K562 (cell line): ENCODE data around the gene PDZK1. TPM values are rescaled to one million over a fixed set of nuclear protein-coding genes. Genes with fewer than 3 reads are reported as not detected.

Experiments used
- ATAC-seq: fragments of 200-7000 bp; cut with Tn5 transposase; 3 replicates; pipeline ENCODE4 v1.9.1; 2020; ENCODE audit warnings: moderate library complexity
- BruUV-seq: library from RNA; stranded (reverse); fragments of 400-500 nt; replicated peaks from 2 replicates; lab custom pipeline; 2021; lab: Mats Ljungman, UMichigan
- CTCF ChIA-PET: fragments of 300-600 bp; formaldehyde crosslinking; extraction: SDS; loops from one replicate; lab custom pipeline; 2021; ENCODE audit warnings: low intra/inter-chr PET ratio; lab: Yijun Ruan, JAX
- POLR2A ChIA-PET: fragments of 300-600, 350-650 bp; sonication (Branson Sonifier 250); formaldehyde crosslinking; extraction: SDS; loops from one replicate; lab custom pipeline; 2021; ENCODE audit warnings: antibody characterized with exemption, inconsistent platforms; lab: Yijun Ruan, JAX
- DNase-seq, 4 experiments: peaks; one replicate each; pipeline versions ENCODE4 v3.0.0 to v3.0.0-alpha.2; 2011 to 2018; ENCODE audit warnings: low spot score in 3 of 4, mixed read lengths in 3 of 4; ENCODE audit errors: extremely low read depth in 1 of 4
- FAIRE-seq: peaks from 2 replicates; lab custom pipeline; 2011; peaks lifted over from hg19 to GRCh38; lab: Jason Lieb, UNC
- H2AFZ ChIP-seq: 2 replicates; pipeline ENCODE4 v1.6.0; 2011; ENCODE audit warnings: low read depth, low read length, control low read depth, inconsistent platforms
- H3K27ac ChIP-seq: fragments of 200-600 bp; 3 replicates; pipeline ENCODE4 v1.8.0; 2011; ENCODE audit warnings: low read depth, mild to moderate bottlenecking, control low read depth, inconsistent platforms, low read length, moderate library complexity, mixed read lengths; ENCODE audit errors: extremely low read depth
- H3K27me3 ChIP-seq, 2 experiments: fragments of 300-600 bp in 1 of 2; 2 replicates in 1 of 2; 3 replicates in 1 of 2; pipeline versions ENCODE4 v1.6.0 to v1.8.0; 2011; ENCODE audit warnings: inconsistent platforms in 2 of 2, low read length in 2 of 2, mild to moderate bottlenecking in 1 of 2, mixed read lengths in 1 of 2, moderate library complexity in 1 of 2; ENCODE audit not compliant: control insufficient read depth in 2 of 2, insufficient read depth in 2 of 2
- H3K36me3 ChIP-seq: fragments of 300-600 bp; 3 replicates; pipeline ENCODE4 v1.8.0; 2011; ENCODE audit warnings: mild to moderate bottlenecking, low read length, inconsistent platforms; ENCODE audit not compliant: control insufficient read depth, insufficient read depth
- H3K4me1 ChIP-seq, 2 experiments: fragments of 200-600 bp in 1 of 2; replicated peaks in 1 of 2; 2 replicates in 1 of 2; 3 replicates in 1 of 2; pipeline versions ENCODE4 v1.5.1 to v1.8.0; 2011; ENCODE audit warnings: inconsistent platforms in 2 of 2, low read length in 2 of 2, mild to moderate bottlenecking in 1 of 2, mixed read lengths in 1 of 2, moderate library complexity in 1 of 2; ENCODE audit not compliant: control insufficient read depth in 2 of 2, insufficient read depth in 2 of 2
- H3K4me2 ChIP-seq: 2 replicates; pipeline ENCODE4 v1.6.1; 2011; ENCODE audit warnings: low read length, control low read depth, inconsistent platforms, mixed read lengths; ENCODE audit not compliant: insufficient read depth
- H3K4me3 ChIP-seq: fragments of 200-600 bp; sonication (generic), shearing (Covaris generic); 2 replicates; pipeline ENCODE4 v1.5.1; 2016; ENCODE audit warnings: control low read depth, inconsistent platforms
- H3K79me2 ChIP-seq: fragments of 200-600 bp; 3 replicates; pipeline ENCODE4 v1.8.0; 2011; ENCODE audit warnings: low read length, inconsistent platforms; ENCODE audit not compliant: control insufficient read depth, insufficient read depth
- H3K9ac ChIP-seq, 2 experiments: 2 replicates each; pipeline versions ENCODE4 v1.6.0 to v1.6.1; 2011; ENCODE audit warnings: low read depth in 2 of 2, low read length in 2 of 2, control low read depth in 1 of 2, inconsistent platforms in 1 of 2, mild to moderate bottlenecking in 1 of 2, mixed read lengths in 1 of 2; ENCODE audit not compliant: insufficient read depth in 1 of 2
- H3K9me1 ChIP-seq: one replicate; pipeline ENCODE4 v1.6.0; 2011; ENCODE audit warnings: inconsistent platforms, mild to moderate bottlenecking, low read length, moderate library complexity; ENCODE audit not compliant: control insufficient read depth, insufficient read depth
- H3K9me3 ChIP-seq: replicated peaks from 2 replicates; pipeline ENCODE4 v1.5.1; 2011; ENCODE audit warnings: low read depth, low read length, inconsistent platforms; ENCODE audit not compliant: control insufficient read depth, insufficient read depth
- H4K20me1 ChIP-seq: replicated peaks from 2 replicates; pipeline ENCODE4 v1.6.1; 2011; ENCODE audit warnings: low read length, inconsistent platforms, mixed read lengths; ENCODE audit not compliant: control insufficient read depth, insufficient read depth
- ATF1 ChIP-seq, 2 experiments: fragments of 450-650 bp in 1 of 2; IDR thresholded peaks; 2 replicates each; pipeline ENCODE4 v1.6.1; 2016; ENCODE audit warnings: missing compliant biosample characterization in 1 of 2, missing genetic modification characterization in 1 of 2
- CEBPZ ChIP-seq: fragments of 150-350 bp; IDR thresholded peaks from 2 replicates; pipeline ENCODE4 v1.6.1; 2014; ENCODE audit warnings: low read depth, mild to moderate bottlenecking, low read length, borderline replicate concordance
- CREM ChIP-seq: IDR thresholded peaks from 2 replicates; pipeline ENCODE4 v1.6.1; 2014; ENCODE audit warnings: antibody characterized with exemption, low read depth
- FUS ChIP-seq: fragments of 200-400 bp; formaldehyde crosslinking; optimal IDR thresholded peaks from 2 replicates; pipeline ENCODE3; 2017; ENCODE audit warnings: low read depth, low read length
- JUNB ChIP-seq: fragments of 450-650 bp; formaldehyde crosslinking; conservative IDR thresholded peaks from 2 replicates; pipeline ENCODE4 v1.4.0; 2020; ENCODE audit warnings: mild to moderate bottlenecking
- LEF1 ChIP-seq: fragments of 450-650 bp; IDR thresholded peaks from 2 replicates; pipeline ENCODE4 v1.6.1; 2016; ENCODE audit warnings: mild to moderate bottlenecking
- MYNN ChIP-seq, 2 experiments: sonication (generic); formaldehyde crosslinking in 1 of 2; IDR thresholded peaks; 2 replicates each; pipeline versions ENCODE4 v1.5.0 to v1.6.1; 2016 to 2020; ENCODE audit warnings: antibody characterized with exemption in 1 of 2, missing genetic modification reagents in 1 of 2
- NKRF ChIP-seq: fragments of 450-650 bp; IDR thresholded peaks from 2 replicates; pipeline ENCODE4 v1.6.1; 2016; ENCODE audit warnings: borderline replicate concordance
- PHF8 ChIP-seq: fragments of 200-600 bp; sonication (generic); IDR thresholded peaks from 2 replicates; pipeline ENCODE4 v1.6.1; 2012; ENCODE audit warnings: mixed run types, mild to moderate bottlenecking, inconsistent platforms, low read length, moderate library complexity, borderline replicate concordance
- SRSF7 ChIP-seq: fragments of 200-400 bp; formaldehyde crosslinking; optimal IDR thresholded peaks from 2 replicates; pipeline ENCODE3; 2017; ENCODE audit warnings: mild to moderate bottlenecking, low read depth, low read length
- XRCC3 ChIP-seq: fragments of 450-650 bp; IDR thresholded peaks from 2 replicates; pipeline ENCODE4 v1.6.1; 2017; ENCODE audit warnings: mild to moderate bottlenecking, moderate library complexity
- ZNF124 ChIP-seq: sonication (generic); formaldehyde crosslinking; IDR thresholded peaks from 2 replicates; pipeline ENCODE4 v1.8.1; 2022; ENCODE audit warnings: missing genetic modification reagents
- WGBS: fragments of 100-300 bp; shearing (Covaris generic); methylation state at CpG from one replicate; pipeline ENCODE4 v1.1.6; 2016; ENCODE audit warnings: low coverage, mixed read lengths; ENCODE audit not compliant: insufficient coverage; ENCODE audit errors: missing lambda C conversion rate; 5-methylcytosine and 5-hydroxymethylcytosine counted together
- in situ Hi-C: fragments of 300-500 bp; cut with MboI; formaldehyde crosslinking; loops from 4 replicates; pipeline ENCODE4 v1.15.0; 2018; ENCODE audit warnings: inconsistent platforms, mixed read lengths
- intact Hi-C: fragments of 100-400 bp; cut with micrococcal nuclease; formaldehyde crosslinking; loops from 2 replicates; pipeline ENCODE4 v1.14.2; 2022
- polyA plus RNA-seq, 8 experiments: library from polyadenylated mRNA; depleted of rRNA in 4 of 8; stranded (reverse) in 5 of 8; unstranded in 3 of 8; fragments of >200 nt; fragmentation: Nextera tagmentation in 2 of 8; fragmentation: Illumina TruSeq in 1 of 8; extraction: Ambion mirVana in 2 of 8; extraction: Trizol in 1 of 8; gene quantifications; 2 replicates each; pipeline versions ENCODE4 v1.2.1 to v1.2.3, GENCODE V29; 2011 to 2014; ENCODE audit warnings: inconsistent platforms in 1 of 8, missing spikeins in 1 of 8
- total RNA-seq, 7 experiments: library from RNA; depleted of rRNA in 6 of 7; stranded (reverse); fragments of >200 nt in 6 of 7; fragmentation: Illumina TruSeq in 2 of 7; extraction: Trizol in 2 of 7; gene quantifications; 2 replicates each; pipeline versions ENCODE4 v1.2.1 to v1.2.3, GENCODE V29; 2011 to 2021; ENCODE audit warnings: low replicate concordance in 1 of 7
- TF ChIP-seq, protein P1 (sequence below): fragments of 450-650 bp; formaldehyde crosslinking; IDR thresholded peaks from 2 replicates; pipeline ENCODE4 v1.4.0; 2022; ENCODE audit warnings: mild to moderate bottlenecking, moderate library complexity
- TF ChIP-seq, protein P2 (sequence below), 2 experiments: fragments of 450-650 bp; IDR thresholded peaks; 2 replicates each; pipeline ENCODE4 v1.6.1; 2016

Gene PDZK1
- total and polyA plus RNA-seq, 9 of the 15 experiments (the other 6 are each of a cell fraction or from before 2014, with no cell fraction given), result 0.04 to 0.22 (median 0.16) TPM; not detected in 2

- Histone ChIP-seq H2AFZ (no peak overlapping the region), H4K20me1 (no peaks in the 10 kb centered on the region), H3K4me3 (no peak overlapping the region), H3K4me1 (no peaks in the 10 kb centered on the region), H3K79me2 (no peaks in the 10 kb centered on the region), H3K9me3 (no peaks in the 10 kb centered on the region), H3K36me3 (0 out of 3 replicates have a peak, but pooled peaks cover 2% of the 10 kb centered on the region), H3K27ac (no peak overlapping the region), H3K9me1 (no peaks in the 10 kb centered on the region), H3K4me2 (no peak overlapping the region), H3K9ac (no peak overlapping the region), H3K27me3 (no peaks in the 10 kb centered on the region)
- in situ Hi-C loops (no loop called here), intact Hi-C loops (no loop called here)
- 100% methylated on average over 1 of the region's 1 CpG for WGBS
- ChIA-PET CTCF (no interaction called here), POLR2A (no interaction called here)
- FAIRE-seq, result no peak
- no peak for TF ChIP-seq CREM
- TF ChIP-seq ATF1 (CRISPR knock-in tag; IDR thresholded peaks at IDR 0.05), result no peak
- no peak for TF ChIP-seq ATF1 (tag; IDR thresholded peaks at IDR 0.05)
- no peak for TF ChIP-seq JUNB (CRISPR knock-in tag)
- no peak for TF ChIP-seq PHF8
- no peak for TF ChIP-seq ZNF124
- TF ChIP-seq, protein P1, sequence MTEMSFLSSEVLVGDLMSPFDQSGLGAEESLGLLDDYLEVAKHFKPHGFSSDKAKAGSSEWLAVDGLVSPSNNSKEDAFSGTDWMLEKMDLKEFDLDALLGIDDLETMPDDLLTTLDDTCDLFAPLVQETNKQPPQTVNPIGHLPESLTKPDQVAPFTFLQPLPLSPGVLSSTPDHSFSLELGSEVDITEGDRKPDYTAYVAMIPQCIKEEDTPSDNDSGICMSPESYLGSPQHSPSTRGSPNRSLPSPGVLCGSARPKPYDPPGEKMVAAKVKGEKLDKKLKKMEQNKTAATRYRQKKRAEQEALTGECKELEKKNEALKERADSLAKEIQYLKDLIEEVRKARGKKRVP (CRISPR knock-in tag), result no peak
- TF ChIP-seq FUS, result no peak
- TF ChIP-seq NKRF, result no peak
- TF ChIP-seq, protein P2, sequence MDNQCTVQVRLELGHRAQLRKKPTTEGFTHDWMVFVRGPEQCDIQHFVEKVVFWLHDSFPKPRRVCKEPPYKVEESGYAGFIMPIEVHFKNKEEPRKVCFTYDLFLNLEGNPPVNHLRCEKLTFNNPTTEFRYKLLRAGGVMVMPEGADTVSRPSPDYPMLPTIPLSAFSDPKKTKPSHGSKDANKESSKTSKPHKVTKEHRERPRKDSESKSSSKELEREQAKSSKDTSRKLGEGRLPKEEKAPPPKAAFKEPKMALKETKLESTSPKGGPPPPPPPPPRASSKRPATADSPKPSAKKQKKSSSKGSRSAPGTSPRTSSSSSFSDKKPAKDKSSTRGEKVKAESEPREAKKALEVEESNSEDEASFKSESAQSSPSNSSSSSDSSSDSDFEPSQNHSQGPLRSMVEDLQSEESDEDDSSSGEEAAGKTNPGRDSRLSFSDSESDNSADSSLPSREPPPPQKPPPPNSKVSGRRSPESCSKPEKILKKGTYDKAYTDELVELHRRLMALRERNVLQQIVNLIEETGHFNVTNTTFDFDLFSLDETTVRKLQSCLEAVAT (IDR thresholded peaks at IDR 0.05), result no peak
- no peak for TF ChIP-seq SRSF7
- TF ChIP-seq LEF1, result no peak
- TF ChIP-seq XRCC3, result no peak
- no peak for TF ChIP-seq CEBPZ
- no peak for TF ChIP-seq MYNN (IDR thresholded peaks at IDR 0.05)
- no peak for TF ChIP-seq MYNN (CRISPR knock-in tag; IDR thresholded peaks at IDR 0.05)
- ATAC-seq, result no peak
- no peak for DNase-seq
- BruUV-seq, result no TSS peak
Observed at GRCh38 chr1:145736191-145736590, 29.0 kb upstream of the PDZK1 start.
